Kidney capillary endothelial cell (primary cell): ENCODE measurements around the gene CREB5.

Source experiments
- DNase-seq: peaks from one replicate; pipeline ENCODE4 v3.0.0-alpha.2; 2018; ENCODE audit warnings: low spot score

The CREB5 gene

GRCh38 chr7:28435152-28435551 lies 22.8 kb downstream of the CREB5 start:
- DNase-seq, result no peak

GRCh38 chr7:28435732-28436378 lies 23.5 kb downstream of the CREB5 start:
- DNase-seq, result no peak

GRCh38 chr7:28440055-28440601 lies 27.8 kb downstream of the CREB5 start:
- DNase-seq, result no peak

- no peak for DNase-seq
Observed at GRCh38 chr7:28442540-28443420, 30.5 kb downstream of the CREB5 start.

GRCh38 chr7:28446131-28446530 lies 33.8 kb downstream of the CREB5 start:
- no peak for DNase-seq

- no peak for DNase-seq
Observed at GRCh38 chr7:28447071-28447470, 34.8 kb downstream of the CREB5 start.

GRCh38 chr7:28448708-28449107 lies 36.4 kb downstream of the CREB5 start:
- no peak for DNase-seq

- no peak for DNase-seq
Observed at GRCh38 chr7:28452681-28453080, 40.4 kb downstream of the CREB5 start.

GRCh38 chr7:28455486-28455885 lies 43.2 kb downstream of the CREB5 start:
- no peak for DNase-seq

GRCh38 chr7:28456044-28456443 lies 43.7 kb downstream of the CREB5 start:
- no peak for DNase-seq

- no peak for DNase-seq
Observed at GRCh38 chr7:28458732-28459131, 46.4 kb downstream of the CREB5 start.

GRCh38 chr7:28459306-28459705 lies 47.0 kb downstream of the CREB5 start:
- no peak for DNase-seq

GRCh38 chr7:28465697-28466096 lies 53.4 kb downstream of the CREB5 start:
- no peak for DNase-seq

- DNase-seq, result no peak
Observed at GRCh38 chr7:28466341-28466740, 54.0 kb downstream of the CREB5 start.

- DNase-seq, result no peak
Observed at GRCh38 chr7:28466885-28467284, 54.6 kb downstream of the CREB5 start.

- no peak for DNase-seq
Observed at GRCh38 chr7:28469562-28469961, 57.2 kb downstream of the CREB5 start.

GRCh38 chr7:28470344-28470743 lies 58.0 kb downstream of the CREB5 start:
- DNase-seq, result no peak

- no peak for DNase-seq
Observed at GRCh38 chr7:28472332-28472731, 60.0 kb downstream of the CREB5 start.

- no peak for DNase-seq
Observed at GRCh38 chr7:28473571-28474281, 61.4 kb downstream of the CREB5 start.

GRCh38 chr7:28474282-28474638 lies 61.9 kb downstream of the CREB5 start:
- no peak for DNase-seq

- no peak for DNase-seq
Observed at GRCh38 chr7:28474640-28475039, 62.3 kb downstream of the CREB5 start.

- DNase-seq, result no peak
Observed at GRCh38 chr7:28477041-28477442, 64.7 kb downstream of the CREB5 start.

- no peak for DNase-seq
Observed at GRCh38 chr7:28478656-28479055, 66.3 kb downstream of the CREB5 start.
